Epidermal melanocyte (primary cell): Measurements from ENCODE around the gene STAB1.

Experiments
- DNase-seq: peaks from one replicate; pipeline ENCODE4 v3.0.0; 2011; ENCODE audit warnings: low spot score; ENCODE audit not compliant: insufficient read length

STAB1 gene

GRCh38 chr3:52557011-52557960 lies 62.1 kb downstream of the STAB1 start:
- DNase-seq, result no peak

- no peak for DNase-seq
These were observed 63.3 kb downstream of the STAB1 start for GRCh38 chr3:52558436-52558835.

DNA sequence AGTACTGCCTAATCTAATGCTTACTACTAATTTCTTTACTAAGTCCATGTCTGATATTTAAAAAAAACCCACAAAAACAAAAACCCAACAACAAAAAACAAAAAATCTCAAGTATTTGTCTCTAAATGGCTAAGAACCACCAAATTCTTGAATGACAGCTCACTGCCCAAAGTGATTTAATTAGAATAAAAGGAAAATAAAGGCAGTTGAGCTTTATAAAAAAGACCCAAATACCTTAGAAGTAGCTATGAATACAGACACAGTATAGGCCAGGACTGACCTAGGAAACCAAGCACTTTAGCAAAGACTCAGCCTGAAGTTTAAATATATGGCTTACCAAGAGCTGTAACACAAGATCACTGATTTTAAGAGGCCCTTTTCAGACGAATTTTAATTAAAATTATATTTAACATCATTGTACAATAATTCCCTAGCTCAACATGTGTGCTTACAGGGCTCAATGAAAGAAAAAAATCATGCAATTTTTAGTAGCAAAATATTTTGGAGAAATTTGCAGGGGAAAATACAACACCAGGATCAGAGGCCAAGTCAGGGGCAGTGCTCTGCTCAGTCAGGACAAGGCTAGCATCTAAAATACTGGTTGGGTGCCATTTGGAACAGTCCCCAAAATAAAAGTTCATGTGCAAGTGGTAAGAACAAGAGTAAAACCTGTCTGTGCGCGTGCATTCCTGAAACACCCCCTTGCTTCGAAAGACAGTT lies 66.0 kb downstream of the STAB1 start:
- DNase-seq, result no peak

GRCh38 chr3:52563984-52564383 lies 68.8 kb downstream of the STAB1 start:
- DNase-seq, result no peak

GRCh38 chr3:52568069-52568468 lies 72.9 kb downstream of the STAB1 start:
- no peak for DNase-seq

DNA sequence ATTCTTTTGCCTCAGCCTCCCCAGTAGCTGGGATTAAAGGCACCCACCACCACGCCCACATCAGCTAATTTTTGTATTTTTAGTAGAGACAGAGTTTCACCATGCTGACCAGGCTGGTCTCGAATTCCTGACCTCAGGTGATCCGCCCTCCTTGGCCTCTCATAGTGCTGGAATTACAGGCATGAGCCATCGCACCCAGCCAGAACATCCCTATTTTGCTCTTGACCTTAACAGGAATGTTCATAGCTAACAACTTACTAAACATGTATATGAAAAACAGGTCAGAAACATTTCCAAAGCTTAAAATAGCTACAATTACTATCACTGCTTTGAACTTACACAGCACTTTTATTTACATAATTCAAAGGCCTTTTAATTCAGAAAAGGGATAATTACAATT lies 74.9 kb downstream of the STAB1 start:
- DNase-seq, result no peak

GRCh38 chr3:52572221-52572620 lies 77.1 kb downstream of the STAB1 start:
- DNase-seq, result no peak
